Activated T-cell treated with anti-CD3 and anti-CD28 coated beads, Interleukin-2, amount 50 U/mL, for 24 hours (primary cell): ENCODE data around the gene ENKD1.
A peak's percentile ranks its signal among the peaks of the same experiment; 100 is the strongest.

ENCODE experiments used
- DNase-seq: peaks from one replicate; pipeline ENCODE4 v3.0.0-alpha.2; 2020
- H3K27ac Mint-ChIP-seq: 2 replicates; pipeline ENCODE4 v1.8.0; 2020; ENCODE audit warnings: mild to moderate bottlenecking, mixed read lengths
- H3K27me3 Mint-ChIP-seq: 2 replicates; pipeline ENCODE4 v1.8.0; 2020; ENCODE audit warnings: mixed read lengths
- H3K36me3 Mint-ChIP-seq: 2 replicates; pipeline ENCODE4 v1.8.0; 2020; ENCODE audit warnings: low read depth, mixed read lengths
- H3K4me1 Mint-ChIP-seq: 2 replicates; pipeline ENCODE4 v1.8.0; 2020; ENCODE audit warnings: low read depth, mixed read lengths
- H3K4me3 Mint-ChIP-seq: 2 replicates; pipeline ENCODE4 v1.8.0; 2020; ENCODE audit warnings: mild to moderate bottlenecking, moderate library complexity, mixed read lengths
- H3K9me3 Mint-ChIP-seq: 2 replicates; pipeline ENCODE4 v1.8.0; 2020; ENCODE audit warnings: mixed read lengths

ENKD1 gene

GRCh38 chr16:67666559-67667452, at the start of gene ENKD1, which contains the start of gene C16orf86:
TSS of gene ENKD1 (minus strand) at chr16:67666750. CDS start at chr16:67666442, 308 bp downstream.
TSS of gene C16orf86 (plus strand) at chr16:67666814. CDS start at chr16:67666971, 157 bp downstream.
- Mint-ChIP-seq H3K36me3 (peaks cover 15% of the 10 kb centered on the region), H3K27ac (peak within 1 kb of the TSS; percentile 84), H3K9me3 (no peaks in the 10 kb centered on the region), H3K4me3 (peak within 1 kb of the TSS; percentile 82), H3K4me1 (peaks cover 23% of the 10 kb centered on the region), H3K27me3 (no peaks in the 10 kb centered on the region)
- DNase-seq = peak; percentile 84

- no peak overlapping the region for H3K4me3 Mint-ChIP-seq
- no peaks in the 10 kb centered on the region for H3K27me3 Mint-ChIP-seq
- H3K27ac Mint-ChIP-seq = no peak overlapping the region
- peaks cover 38% of the 10 kb centered on the region for H3K36me3 Mint-ChIP-seq
- no peaks in the 10 kb centered on the region for H3K9me3 Mint-ChIP-seq
- peaks cover 51% of the 10 kb centered on the region for H3K4me1 Mint-ChIP-seq
- DNase-seq = no peak
Measured at GRCh38 chr16:67716097-67716496, 49.5 kb upstream of the ENKD1 start.

GRCh38 chr16:67714522-67714921, 48.0 kb upstream of the ENKD1 start:
- no peaks in the 10 kb centered on the region for H3K27me3 Mint-ChIP-seq
- no peak for DNase-seq
- peaks cover 40% of the 10 kb centered on the region for H3K36me3 Mint-ChIP-seq
- H3K27ac Mint-ChIP-seq = no peak overlapping the region
- H3K4me1 Mint-ChIP-seq = peaks cover 37% of the 10 kb centered on the region
- H3K4me3 Mint-ChIP-seq = no peak overlapping the region
- no peaks in the 10 kb centered on the region for H3K9me3 Mint-ChIP-seq

GRCh38 chr16:67713647-67714273, 47.2 kb upstream of the ENKD1 start:
- DNase-seq = no peak
- peaks cover 37% of the 10 kb centered on the region for H3K4me1 Mint-ChIP-seq
- H3K27ac Mint-ChIP-seq = no peak overlapping the region
- H3K4me3 Mint-ChIP-seq = no peak overlapping the region
- H3K9me3 Mint-ChIP-seq = no peaks in the 10 kb centered on the region
- H3K36me3 Mint-ChIP-seq = peaks cover 37% of the 10 kb centered on the region
- H3K27me3 Mint-ChIP-seq = no peaks in the 10 kb centered on the region

- H3K9me3 Mint-ChIP-seq = no peaks in the 10 kb centered on the region
- H3K4me1 Mint-ChIP-seq = peaks cover 19% of the 10 kb centered on the region
- no peak overlapping the region for H3K4me3 Mint-ChIP-seq
- no peak overlapping the region for H3K27ac Mint-ChIP-seq
- no peaks in the 10 kb centered on the region for H3K27me3 Mint-ChIP-seq
- no peak for DNase-seq
- H3K36me3 Mint-ChIP-seq = peaks cover 20% of the 10 kb centered on the region
Measured at GRCh38 chr16:67710607-67711006, 44.1 kb upstream of the ENKD1 start.

- Mint-ChIP-seq H3K27me3 (no peaks in the 10 kb centered on the region), H3K36me3 (peaks cover 18% of the 10 kb centered on the region), H3K27ac (no peak overlapping the region), H3K4me1 (peaks cover 30% of the 10 kb centered on the region), H3K4me3 (no peak overlapping the region), H3K9me3 (no peaks in the 10 kb centered on the region)
- no peak for DNase-seq
Measured at GRCh38 chr16:67709050-67709449, 42.5 kb upstream of the ENKD1 start.

GRCh38 chr16:67708368-67708771, 41.8 kb upstream of the ENKD1 start:
- Mint-ChIP-seq H3K36me3 (peaks cover 12% of the 10 kb centered on the region), H3K4me3 (no peak overlapping the region), H3K4me1 (peaks cover 32% of the 10 kb centered on the region), H3K27me3 (no peaks in the 10 kb centered on the region), H3K9me3 (no peaks in the 10 kb centered on the region), H3K27ac (peak overlapping the region; percentile 7)
- DNase-seq = no peak

- Mint-ChIP-seq H3K36me3 (peaks cover 8% of the 10 kb centered on the region), H3K4me3 (no peak overlapping the region), H3K27ac (no peak overlapping the region), H3K27me3 (no peaks in the 10 kb centered on the region), H3K9me3 (no peaks in the 10 kb centered on the region), H3K4me1 (peaks cover 34% of the 10 kb centered on the region)
- DNase-seq = no peak
Measured at GRCh38 chr16:67707790-67708189, 41.2 kb upstream of the ENKD1 start.

- Mint-ChIP-seq H3K36me3 (peaks cover 8% of the 10 kb centered on the region), H3K4me3 (no peak overlapping the region), H3K27me3 (no peaks in the 10 kb centered on the region), H3K9me3 (no peaks in the 10 kb centered on the region), H3K4me1 (peaks cover 35% of the 10 kb centered on the region), H3K27ac (no peak overlapping the region)
- no peak for DNase-seq
Measured at GRCh38 chr16:67707210-67707609, 40.7 kb upstream of the ENKD1 start.

GRCh38 chr16:67704110-67704509, 37.6 kb upstream of the ENKD1 start:
- Mint-ChIP-seq H3K9me3 (no peaks in the 10 kb centered on the region), H3K27me3 (no peaks in the 10 kb centered on the region), H3K4me3 (no peak overlapping the region), H3K27ac (peak overlapping the region; percentile 70), H3K36me3 (peaks cover 6% of the 10 kb centered on the region), H3K4me1 (peaks cover 28% of the 10 kb centered on the region)
- DNase-seq = no peak

GRCh38 chr16:67703626-67704025, 37.1 kb upstream of the ENKD1 start:
- H3K36me3 Mint-ChIP-seq = peaks cover 9% of the 10 kb centered on the region
- H3K4me3 Mint-ChIP-seq = no peak overlapping the region
- DNase-seq = no peak
- peak overlapping the region; percentile 70 for H3K27ac Mint-ChIP-seq
- H3K9me3 Mint-ChIP-seq = no peaks in the 10 kb centered on the region
- no peaks in the 10 kb centered on the region for H3K27me3 Mint-ChIP-seq
- peaks cover 28% of the 10 kb centered on the region for H3K4me1 Mint-ChIP-seq

- no peak overlapping the region for H3K27ac Mint-ChIP-seq
- peaks cover 23% of the 10 kb centered on the region for H3K4me1 Mint-ChIP-seq
- peaks cover 22% of the 10 kb centered on the region for H3K36me3 Mint-ChIP-seq
- H3K27me3 Mint-ChIP-seq = no peaks in the 10 kb centered on the region
- no peak for DNase-seq
- H3K9me3 Mint-ChIP-seq = no peaks in the 10 kb centered on the region
- H3K4me3 Mint-ChIP-seq = no peak overlapping the region
Measured at GRCh38 chr16:67702130-67702529, 35.6 kb upstream of the ENKD1 start.

- DNase-seq = no peak
- Mint-ChIP-seq H3K9me3 (no peaks in the 10 kb centered on the region), H3K4me1 (peaks cover 23% of the 10 kb centered on the region), H3K27ac (no peak overlapping the region), H3K36me3 (peaks cover 22% of the 10 kb centered on the region), H3K27me3 (no peaks in the 10 kb centered on the region), H3K4me3 (no peak overlapping the region)
Measured at GRCh38 chr16:67701420-67701819, 34.9 kb upstream of the ENKD1 start.

- H3K4me3 Mint-ChIP-seq = no peak overlapping the region
- peaks cover 13% of the 10 kb centered on the region for H3K4me1 Mint-ChIP-seq
- H3K27ac Mint-ChIP-seq = no peak overlapping the region
- no peaks in the 10 kb centered on the region for H3K27me3 Mint-ChIP-seq
- no peak for DNase-seq
- H3K36me3 Mint-ChIP-seq = peaks cover 18% of the 10 kb centered on the region
- no peaks in the 10 kb centered on the region for H3K9me3 Mint-ChIP-seq
Measured at GRCh38 chr16:67699265-67699664, 32.7 kb upstream of the ENKD1 start.
